GM23248 (cell line): Measurements from ENCODE around the gene RPS6KA5.

Source experiments
- EZH2 ChIP-seq: fragments of 200-600 bp; sonication (generic); IDR thresholded peaks from 2 replicates; pipeline ENCODE4 v1.6.1; 2018; ENCODE audit warnings: antibody characterized with exemption, mild to moderate bottlenecking; ENCODE audit not compliant: insufficient read depth, poor library complexity, severe bottlenecking
- EZH2phosphoT487 ChIP-seq: fragments of 200-600 bp; sonication (generic); IDR thresholded peaks from 2 replicates; pipeline ENCODE4 v1.6.1; 2018; ENCODE audit warnings: antibody characterized with exemption, moderate library complexity, mild to moderate bottlenecking, low read depth; ENCODE audit not compliant: insufficient read depth

- TF ChIP-seq EZH2 (no peak), EZH2phosphoT487 (no peak)
Observed at GRCh38 chr14:91078095-91078737, 17.8 kb upstream of the RPS6KA5 start.
